Measurements from ENCODE around the gene B3GNT2. TPM values are rescaled to one million over a fixed set of nuclear protein-coding genes. Genes with fewer than 3 reads are reported as not detected.
A peak's percentile ranks its signal among the peaks of the same experiment; 100 is the strongest.

Gene B3GNT2
- total and polyA plus RNA-seq, 9 of the 15 experiments (the other 6 are each of a cell fraction or from before 2014, with no cell fraction given): 6.0 to 38.9 (median 25.0) TPM

- Histone ChIP-seq H3K9me3 (replicated peaks; ENCODE audit: control insufficient read depth, insufficient read depth, low read depth, low read length) (no peaks in the 10 kb centered on the region), H2AFZ (ENCODE audit: low read depth, low read length) (no peak overlapping the region), H3K27me3 (ENCODE audit: control insufficient read depth in 2 of 2, insufficient read depth in 2 of 2, low read length in 2 of 2) (no peaks in the 10 kb centered on the region), H3K27ac (ENCODE audit: extremely low read depth, low read depth, low read length) (no peak overlapping the region), H3K4me3 (no peak overlapping the region), H4K20me1 (replicated peaks; ENCODE audit: control insufficient read depth, insufficient read depth, low read length) (no peaks in the 10 kb centered on the region), H3K9me1 (ENCODE audit: control insufficient read depth, insufficient read depth, low read length) (no peaks in the 10 kb centered on the region), H3K4me1 (replicated peaks in 1 of 2; ENCODE audit: control insufficient read depth in 2 of 2, insufficient read depth in 2 of 2, low read length in 2 of 2) (peaks cover 0 to 4% of the 10 kb centered on the region in 2 experiments; a peak in 1 of 5 replicates), H3K9ac (ENCODE audit: insufficient read depth in 1 of 2, low read depth in 2 of 2, low read length in 2 of 2) (no peak overlapping the region; a peak in 1 of 4 replicates), H3K36me3 (ENCODE audit: control insufficient read depth, insufficient read depth, low read length) (no peaks in the 10 kb centered on the region), H3K4me2 (ENCODE audit: insufficient read depth, low read length) (no peak overlapping the region), H3K79me2 (ENCODE audit: control insufficient read depth, insufficient read depth, low read length) (no peaks in the 10 kb centered on the region)
- FAIRE-seq (peak; percentile 6), ATAC-seq (no peak), DNase-seq (ENCODE audit: extremely low read depth in 1 of 4, low spot score in 3 of 4) (no peak)
- in situ Hi-C loops (cut with MboI) (no loop called here), intact Hi-C loops (cut with micrococcal nuclease) (no loop called here)
- no TSS peak for BruUV-seq (replicated peaks)
- POLR2A ChIA-PET: no interaction called here
- no peak for TF ChIP-seq BHLHE40 (IDR thresholded peaks at IDR 0.05; ENCODE audit: low read length)
- no peak for TF ChIP-seq CREB5 (CRISPR knock-in tag; IDR thresholded peaks at IDR 0.05)
- TF ChIP-seq L3MBTL2 (IDR thresholded peaks at IDR 0.05): no peak
- TF ChIP-seq HNRNPLL (IDR thresholded peaks at IDR 0.05; ENCODE audit: low read depth, low read length, poor library complexity, severe bottlenecking): no peak
- TF ChIP-seq HNRNPUL1 (IDR thresholded peaks at IDR 0.05; ENCODE audit: low read length): no peak
- no peak for TF ChIP-seq MAFF (IDR thresholded peaks at IDR 0.05; ENCODE audit: low read length)
- TF ChIP-seq ZNF589 (CRISPR knock-in tag; IDR thresholded peaks at IDR 0.05; ENCODE audit: low read depth): no peak
- WGBS (ENCODE audit: insufficient coverage, low coverage, missing lambda C conversion rate): 69% methylated on average over 10 of the region's 10 CpGs
- CTCF ChIA-PET (ENCODE audit: low intra/inter-chr PET ratio): no interaction called here
Measured at GRCh38 chr2:62238236-62238635, 42.3 kb downstream of the B3GNT2 start.

All from K562 (cell line).